ENCODE measurements around the gene NOXRED1.

- no peak for TF ChIP-seq CTCF (IDR thresholded peaks at IDR 0.05; ENCODE audit: low read depth, low read length)
- TF ChIP-seq EZH2phosphoT487 (IDR thresholded peaks at IDR 0.05; ENCODE audit: low read depth) = no peak
Observed at GRCh38 chr14:77442196-77442595, 18.9 kb upstream of the NOXRED1 start.
